ENCODE results near the gene DHFR.

DNA sequence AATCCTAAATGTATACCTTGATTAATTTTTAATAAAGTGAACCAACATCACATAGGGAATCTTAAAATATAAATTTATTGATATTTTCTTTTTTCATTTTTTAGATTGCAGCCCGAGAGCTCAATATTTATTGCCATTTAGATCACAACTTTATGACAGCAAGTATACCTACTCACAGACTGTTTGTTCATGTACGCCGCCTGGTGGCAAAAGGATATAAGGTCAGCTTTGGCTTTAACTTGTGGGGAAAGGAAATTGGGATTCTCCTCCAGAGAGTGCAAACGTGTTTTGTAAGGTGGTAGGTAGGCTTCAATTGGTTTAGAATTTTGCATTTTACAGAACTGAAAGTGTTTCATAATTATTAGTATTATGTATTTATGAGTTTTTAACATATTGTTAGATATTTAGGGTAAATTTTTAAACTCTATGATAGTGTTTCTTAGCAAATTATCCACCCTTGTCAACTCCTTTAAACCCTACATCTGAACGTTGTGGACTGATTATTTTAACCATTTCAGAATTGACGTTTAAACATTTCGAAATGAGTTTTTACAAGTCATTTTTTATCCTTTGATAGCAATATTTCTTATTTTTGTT is 17.5 kb upstream of the DHFR start:
- no peak for TF ChIP-seq EZH2 (IDR thresholded peaks at IDR 0.05; ENCODE audit: borderline replicate concordance, low read length)
- TF ChIP-seq, protein P1, sequence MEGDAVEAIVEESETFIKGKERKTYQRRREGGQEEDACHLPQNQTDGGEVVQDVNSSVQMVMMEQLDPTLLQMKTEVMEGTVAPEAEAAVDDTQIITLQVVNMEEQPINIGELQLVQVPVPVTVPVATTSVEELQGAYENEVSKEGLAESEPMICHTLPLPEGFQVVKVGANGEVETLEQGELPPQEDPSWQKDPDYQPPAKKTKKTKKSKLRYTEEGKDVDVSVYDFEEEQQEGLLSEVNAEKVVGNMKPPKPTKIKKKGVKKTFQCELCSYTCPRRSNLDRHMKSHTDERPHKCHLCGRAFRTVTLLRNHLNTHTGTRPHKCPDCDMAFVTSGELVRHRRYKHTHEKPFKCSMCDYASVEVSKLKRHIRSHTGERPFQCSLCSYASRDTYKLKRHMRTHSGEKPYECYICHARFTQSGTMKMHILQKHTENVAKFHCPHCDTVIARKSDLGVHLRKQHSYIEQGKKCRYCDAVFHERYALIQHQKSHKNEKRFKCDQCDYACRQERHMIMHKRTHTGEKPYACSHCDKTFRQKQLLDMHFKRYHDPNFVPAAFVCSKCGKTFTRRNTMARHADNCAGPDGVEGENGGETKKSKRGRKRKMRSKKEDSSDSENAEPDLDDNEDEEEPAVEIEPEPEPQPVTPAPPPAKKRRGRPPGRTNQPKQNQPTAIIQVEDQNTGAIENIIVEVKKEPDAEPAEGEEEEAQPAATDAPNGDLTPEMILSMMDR (conservative IDR thresholded peaks at IDR 0.05 in 1 of 2, IDR thresholded peaks at IDR 0.05 in 1 of 2; ENCODE audit: extremely low read depth in 1 of 2, insufficient read depth in 1 of 2, low read depth in 1 of 2, low read length in 2 of 2), result peak; percentile 89 to 92
